ENCODE data around the gene TSPAN4.

DNA sequence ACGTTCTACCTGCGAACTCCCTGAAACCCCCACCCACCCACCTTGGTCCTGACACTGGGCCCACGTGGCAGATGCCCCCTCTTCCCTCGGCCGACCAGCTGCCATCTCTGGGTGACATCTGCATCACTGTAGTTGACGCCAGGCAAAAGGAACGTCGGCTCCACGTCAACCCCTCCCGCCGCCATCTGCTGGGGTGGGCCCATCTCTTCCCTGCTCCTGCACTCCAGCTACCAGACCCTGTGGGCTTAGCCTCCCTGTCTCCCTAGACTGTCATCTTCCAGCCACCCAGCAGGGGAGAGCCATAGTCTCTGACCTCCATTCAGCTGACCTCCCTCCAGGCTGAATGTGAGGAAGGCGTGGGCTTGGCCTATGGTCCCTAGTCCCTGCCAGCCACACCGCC lies 46.6 kb downstream of the TSPAN4 start:
- TF ChIP-seq YY1 (IDR thresholded peaks at IDR 0.05; ENCODE audit: insufficient read depth, insufficient read length) (no peak), ZNF274 (IDR thresholded peaks at IDR 0.05; ENCODE audit: low read depth, low read length) (no peak), SUZ12 (IDR thresholded peaks at IDR 0.05; ENCODE audit: extremely low read depth, insufficient read depth, insufficient read length) (no peak)

All from NT2/D1 (cell line).